Neuronal stem cell (in vitro differentiated cells): ENCODE results near the gene P4HA2.

Experiments used
- DNase-seq: peaks from one replicate; pipeline ENCODE4 v3.0.0-alpha.2; 2013; ENCODE audit warnings: low spot score
- H2AFZ ChIP-seq: one replicate; pipeline ENCODE4 v1.6.1; 2013; ENCODE audit warnings: mild to moderate bottlenecking, low read length, inconsistent platforms
- H2AK5ac ChIP-seq: 2 replicates; pipeline ENCODE4 v1.6.1; 2013; ENCODE audit warnings: low read depth, mild to moderate bottlenecking, inconsistent platforms, low read length, moderate library complexity, mixed read lengths
- H2BK120ac ChIP-seq: 2 replicates; pipeline ENCODE4 v1.6.1; 2013; ENCODE audit warnings: low read depth, mild to moderate bottlenecking, inconsistent platforms, low read length, moderate library complexity, mixed read lengths
- H2BK12ac ChIP-seq: one replicate; pipeline ENCODE4 v1.6.1; 2013; ENCODE audit warnings: low read length, inconsistent platforms
- H2BK15ac ChIP-seq: 2 replicates; pipeline ENCODE4 v1.6.1; 2013; ENCODE audit warnings: mild to moderate bottlenecking, low read length, inconsistent platforms, mixed read lengths
- H2BK5ac ChIP-seq: one replicate; pipeline ENCODE4 v1.6.1; 2013; ENCODE audit warnings: inconsistent platforms, mild to moderate bottlenecking, low read length, moderate library complexity
- H3K14ac ChIP-seq: one replicate; pipeline ENCODE4 v1.6.1; 2013; ENCODE audit warnings: low read length, inconsistent platforms
- H3K18ac ChIP-seq: 2 replicates; pipeline ENCODE4 v1.6.1; 2013; ENCODE audit warnings: low read length, inconsistent platforms
- H3K23ac ChIP-seq: 2 replicates; pipeline ENCODE4 v1.6.1; 2013; ENCODE audit warnings: low read depth, mild to moderate bottlenecking, mixed read lengths, low read length, inconsistent platforms; ENCODE audit not compliant: poor library complexity
- H3K27ac ChIP-seq: replicated peaks from 3 replicates; pipeline ENCODE4 v1.5.1; 2013; ENCODE audit warnings: low read length, inconsistent platforms
- H3K27me3 ChIP-seq, 3 experiments: 2 replicates each; pipeline ENCODE4 v1.6.1; 2013; ENCODE audit warnings: low read length in 3 of 3, mild to moderate bottlenecking in 2 of 3, inconsistent platforms in 1 of 3, low read depth in 1 of 3, mixed read lengths in 1 of 3, moderate library complexity in 1 of 3; ENCODE audit not compliant: control insufficient read depth in 3 of 3, insufficient read depth in 3 of 3
- H3K36me3 ChIP-seq, 2 donors: replicated peaks in 1 of 2; 2 replicates each; pipeline ENCODE4 v1.6.1; 2013; ENCODE audit warnings: low read length in 2 of 2; ENCODE audit not compliant: control insufficient read depth in 2 of 2, insufficient read depth in 2 of 2
- H3K4ac ChIP-seq: 2 replicates; pipeline ENCODE4 v1.6.1; 2013; ENCODE audit warnings: inconsistent platforms, mild to moderate bottlenecking, low read length, moderate library complexity
- H3K4me1 ChIP-seq, 2 donors: 1 replicate in 1 of 2; 2 replicates in 1 of 2; pipeline ENCODE4 v1.6.1; 2013; ENCODE audit warnings: low read length in 2 of 2, low read depth in 1 of 2; ENCODE audit not compliant: control insufficient read depth in 2 of 2, insufficient read depth in 1 of 2
- H3K4me2 ChIP-seq: one replicate; pipeline ENCODE4 v1.6.1; 2013; ENCODE audit warnings: mild to moderate bottlenecking, low read length, inconsistent platforms; ENCODE audit not compliant: insufficient read depth, poor library complexity, severe bottlenecking
- H3K4me3 ChIP-seq, 2 donors: 2 replicates each; pipeline ENCODE4 v1.5.1; 2013; ENCODE audit warnings: low read length in 2 of 2, mild to moderate bottlenecking in 2 of 2, inconsistent platforms in 1 of 2, moderate library complexity in 1 of 2
- H3K79me1 ChIP-seq: one replicate; pipeline ENCODE4 v1.6.1; 2013; ENCODE audit warnings: low read depth, mild to moderate bottlenecking, inconsistent platforms, low read length, moderate library complexity
- H3K9ac ChIP-seq: one replicate; pipeline ENCODE4 v1.6.1; 2013; ENCODE audit warnings: mild to moderate bottlenecking, low read depth, low read length, inconsistent platforms; ENCODE audit not compliant: poor library complexity
- H3K9me3 ChIP-seq, 2 donors: replicated peaks in 1 of 2; 2 replicates each; pipeline versions ENCODE3 to v1.6.1; 2013; ENCODE audit warnings: low read length in 2 of 2, mild to moderate bottlenecking in 2 of 2, inconsistent platforms in 1 of 2, low read depth in 1 of 2, mixed read lengths in 1 of 2, moderate library complexity in 1 of 2; ENCODE audit not compliant: control insufficient read depth in 2 of 2, insufficient read depth in 1 of 2
- H4K8ac ChIP-seq: one replicate; pipeline ENCODE4 v1.6.1; 2013; ENCODE audit warnings: low read depth, mild to moderate bottlenecking, inconsistent platforms, low read length, moderate library complexity
- H4K91ac ChIP-seq: one replicate; pipeline ENCODE4 v1.6.1; 2013; ENCODE audit warnings: low read length, low read depth, mild to moderate bottlenecking, inconsistent platforms; ENCODE audit not compliant: poor library complexity
- WGBS, 2 donors: extraction: QIAGEN DNeasy Blood & Tissue Kit; methylation state at CpG; one replicate each; pipeline ENCODE4 v1.1.7; 2013; ENCODE audit warnings: missing lambda C conversion rate in 2 of 2, mixed read lengths in 1 of 2; ENCODE audit not compliant: insufficient read length in 2 of 2, insufficient replicate concordance in 1 of 2; ENCODE audit errors: extremely low coverage in 2 of 2; 5-methylcytosine and 5-hydroxymethylcytosine counted together

P4HA2 gene

GRCh38 chr5:132256086-132256782, 28.6 kb upstream of the P4HA2 start:
- H3K79me1 ChIP-seq, result no peaks in the 10 kb centered on the region
- no peaks in the 10 kb centered on the region for H3K9me3 ChIP-seq
- H3K4me3 ChIP-seq, result no peak overlapping the region
- H2AFZ ChIP-seq, result no peak overlapping the region
- H2BK15ac ChIP-seq, result no peak overlapping the region
- H2BK5ac ChIP-seq, result no peak overlapping the region
- H4K8ac ChIP-seq, result no peak overlapping the region
- no peak for DNase-seq
- no peak overlapping the region for H3K4ac ChIP-seq
- H3K27ac ChIP-seq, result no peak overlapping the region
- H4K91ac ChIP-seq, result no peak overlapping the region
- H3K18ac ChIP-seq, result peak overlapping the region; percentile 98
- peaks cover 0 to 35% (median 3%) of the 10 kb centered on the region in 3 experiments for H3K27me3 ChIP-seq
- H2BK120ac ChIP-seq, result no peak overlapping the region
- peaks cover 0 to 33% of the 10 kb centered on the region in 2 donors for H3K4me1 ChIP-seq
- no peak overlapping the region for H2BK12ac ChIP-seq
- WGBS, 2 donors, result no CpG with 5 or more reads among the region's 4 CpGs
- no peak overlapping the region for H2AK5ac ChIP-seq
- H3K36me3 ChIP-seq, result no peaks in the 10 kb centered on the region
- peak overlapping the region; percentile 25 for H3K23ac ChIP-seq
- peak overlapping the region; percentile 17 for H3K14ac ChIP-seq
- H3K9ac ChIP-seq, result no peak overlapping the region
- no peak overlapping the region for H3K4me2 ChIP-seq

- H3K27me3 ChIP-seq, result peaks cover 0 to 33% (median 3%) of the 10 kb centered on the region in 3 experiments
- H3K4me2 ChIP-seq, result no peak overlapping the region
- H2BK5ac ChIP-seq, result no peak overlapping the region
- H3K9ac ChIP-seq, result no peak overlapping the region
- no peak overlapping the region for H2AFZ ChIP-seq
- no peak overlapping the region for H2BK15ac ChIP-seq
- no peak overlapping the region for H4K8ac ChIP-seq
- no peaks in the 10 kb centered on the region for H3K9me3 ChIP-seq
- no peak overlapping the region for H2BK12ac ChIP-seq
- H3K4ac ChIP-seq, result no peak overlapping the region
- H3K4me1 ChIP-seq, result peaks cover 0 to 25% of the 10 kb centered on the region in 2 donors
- no peak overlapping the region for H3K23ac ChIP-seq
- no peak overlapping the region for H3K4me3 ChIP-seq
- H4K91ac ChIP-seq, result no peak overlapping the region
- no peak overlapping the region for H2AK5ac ChIP-seq
- no peak for DNase-seq
- H3K36me3 ChIP-seq, result no peaks in the 10 kb centered on the region
- no peaks in the 10 kb centered on the region for H3K79me1 ChIP-seq
- no CpG with 5 or more reads among the region's 7 CpGs for WGBS, 2 donors
- no peak overlapping the region for H2BK120ac ChIP-seq
- H3K18ac ChIP-seq, result no peak overlapping the region
- no peak overlapping the region for H3K27ac ChIP-seq
- no peak overlapping the region for H3K14ac ChIP-seq
Observed at GRCh38 chr5:132254321-132254977, 26.8 kb upstream of the P4HA2 start.

- H3K9ac ChIP-seq, result no peak overlapping the region
- no peak overlapping the region for H3K4me2 ChIP-seq
- no peaks in the 10 kb centered on the region for H3K9me3 ChIP-seq
- H3K79me1 ChIP-seq, result no peaks in the 10 kb centered on the region
- no peak overlapping the region for H2BK12ac ChIP-seq
- DNase-seq, result no peak
- H2AK5ac ChIP-seq, result no peak overlapping the region
- no peak overlapping the region for H3K4me3 ChIP-seq
- H2AFZ ChIP-seq, result no peak overlapping the region
- WGBS, 2 donors, result no CpG with 5 or more reads among the region's 8 CpGs
- no peak overlapping the region for H3K18ac ChIP-seq
- no peak overlapping the region for H3K4ac ChIP-seq
- no peaks in the 10 kb centered on the region for H3K36me3 ChIP-seq
- H3K4me1 ChIP-seq, result peaks cover 0 to 18% of the 10 kb centered on the region in 2 donors
- no peak overlapping the region for H2BK120ac ChIP-seq
- no peak overlapping the region for H3K23ac ChIP-seq
- H3K14ac ChIP-seq, result no peak overlapping the region
- H4K8ac ChIP-seq, result no peak overlapping the region
- H2BK5ac ChIP-seq, result no peak overlapping the region
- H3K27me3 ChIP-seq, result peaks cover 0 to 27% (median 3%) of the 10 kb centered on the region in 3 experiments
- no peak overlapping the region for H4K91ac ChIP-seq
- H2BK15ac ChIP-seq, result no peak overlapping the region
- no peak overlapping the region for H3K27ac ChIP-seq
Observed at GRCh38 chr5:132253452-132254320, 26.0 kb upstream of the P4HA2 start.
